Neutrophil (primary cell): Measurements from ENCODE around the gene SERPINB2.
A peak's percentile ranks its signal among the peaks of the same experiment; 100 is the strongest.

Experiments used
- H3K27ac ChIP-seq: fragments of 200-600 bp; sonication (generic); 2 replicates; pipeline ENCODE4 v1.5.1; 2016; ENCODE audit warnings: mild to moderate bottlenecking, moderate library complexity
- H3K27me3 ChIP-seq: fragments of 200-600 bp; sonication (generic); 2 replicates; pipeline ENCODE4 v1.6.0; 2016; ENCODE audit warnings: mild to moderate bottlenecking
- H3K36me3 ChIP-seq: fragments of 200-600 bp; sonication (generic); 2 replicates; pipeline ENCODE4 v1.5.1; 2017
- H3K4me1 ChIP-seq, 2 experiments: fragments of 200-600 bp in 1 of 2; sonication (generic) in 1 of 2; 1 replicate in 1 of 2; 2 replicates in 1 of 2; pipeline versions ENCODE4 v1.5.1 to v1.6.1; 2013 to 2016; ENCODE audit warnings: low read depth in 1 of 2, low read length in 1 of 2, mild to moderate bottlenecking in 1 of 2, moderate library complexity in 1 of 2; ENCODE audit not compliant: control insufficient read depth in 1 of 2, insufficient read depth in 1 of 2
- H3K4me3 ChIP-seq, 2 experiments: fragments of 200-600 bp in 1 of 2; sonication (generic) in 1 of 2; 1 replicate in 1 of 2; 2 replicates in 1 of 2; pipeline ENCODE4 v1.5.1; 2013 to 2016; ENCODE audit warnings: low read depth in 1 of 2, low read length in 1 of 2, mild to moderate bottlenecking in 1 of 2, moderate library complexity in 1 of 2
- H3K9me3 ChIP-seq: fragments of 200-600 bp; sonication (generic); 2 replicates; pipeline ENCODE4 v1.5.1; 2016
- CTCF ChIP-seq: fragments of 200-600 bp; sonication (generic); IDR thresholded peaks from 2 replicates; pipeline ENCODE4 v1.5.1; 2016; ENCODE audit warnings: antibody characterized with exemption

The SERPINB2 gene

DNA sequence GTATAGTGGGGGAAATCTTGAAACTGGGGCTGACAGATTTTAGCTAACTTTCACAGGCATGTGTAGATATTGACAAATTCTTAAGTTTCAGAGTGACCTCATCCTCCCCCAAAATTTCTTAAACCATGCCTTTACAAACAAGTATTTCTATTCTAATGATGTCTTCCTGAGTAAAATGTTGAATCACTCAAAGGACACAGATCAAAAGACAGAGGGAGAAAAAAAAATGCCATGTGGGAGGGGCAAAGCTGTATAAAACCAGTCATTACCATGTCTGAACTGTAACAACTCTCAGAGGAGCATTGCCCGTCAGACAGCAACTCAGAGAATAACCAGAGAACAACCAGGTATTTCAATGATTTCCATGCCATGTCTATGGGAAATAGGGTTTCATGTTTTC is at the start of gene SERPINB2:
Gene SERPINB2 (plus strand): TSS at position 282 of the 400 bp plus-strand sequence. CDS start 3,740 bp downstream, outside the sequence.
- H3K27me3 ChIP-seq, result no peaks in the 10 kb centered on the region
- no peak within 1 kb of the TSS for H3K4me3 ChIP-seq
- no peaks in the 10 kb centered on the region for H3K9me3 ChIP-seq
- H3K4me1 ChIP-seq, result peaks cover 49 to 53% of the 10 kb centered on the region in 2 experiments
- H3K36me3 ChIP-seq, result no peaks in the 10 kb centered on the region
- TF ChIP-seq CTCF, result no peak
- H3K27ac ChIP-seq, result peak within 1 kb of the TSS; percentile 79

DNA sequence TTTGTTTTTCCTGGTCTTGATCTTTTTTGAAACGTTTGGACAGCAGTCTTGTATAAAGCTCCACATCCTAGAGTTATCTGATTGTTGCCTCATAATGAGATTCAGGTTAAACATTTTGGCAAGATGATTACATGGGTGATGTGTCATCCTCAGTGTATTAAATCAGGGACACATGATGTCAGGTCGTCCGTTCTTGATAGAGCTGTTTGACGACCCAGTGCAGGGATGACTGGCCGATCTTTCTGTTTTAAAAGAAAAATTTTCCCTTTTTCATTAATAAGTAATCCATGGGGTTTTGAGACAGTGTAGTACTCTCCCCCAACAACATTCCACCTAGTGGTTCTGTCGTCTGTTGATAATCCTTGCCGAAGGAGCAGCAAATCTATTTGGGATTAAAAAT is 44.5 kb upstream of the SERPINB2 start:
- H3K4me3 ChIP-seq, result no peak overlapping the region
- no peak for TF ChIP-seq CTCF
- H3K27me3 ChIP-seq, result no peaks in the 10 kb centered on the region
- H3K4me1 ChIP-seq, result no peaks in the 10 kb centered on the region
- H3K9me3 ChIP-seq, result no peaks in the 10 kb centered on the region
- H3K36me3 ChIP-seq, result no peaks in the 10 kb centered on the region
- no peak overlapping the region for H3K27ac ChIP-seq

DNA sequence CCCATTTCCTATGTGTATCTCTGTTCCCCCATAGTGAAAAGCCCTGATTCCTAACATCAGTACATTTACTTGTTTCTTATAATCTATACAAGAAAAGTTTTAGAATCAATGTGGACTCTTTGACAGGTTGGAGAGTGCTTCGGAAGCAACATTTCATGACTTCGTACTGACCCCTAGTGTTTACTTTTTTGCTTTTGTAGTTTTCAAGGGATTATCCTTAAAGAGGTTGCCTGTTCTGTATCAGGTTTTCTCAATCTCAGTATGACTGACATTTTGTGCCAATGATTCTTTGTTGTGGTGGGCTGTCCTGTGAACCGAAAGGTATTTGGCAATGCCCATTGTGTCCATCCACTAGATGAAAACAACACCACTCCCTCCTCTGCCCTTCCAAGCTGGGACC is 43.3 kb upstream of the SERPINB2 start:
- Histone ChIP-seq H3K27me3 (no peaks in the 10 kb centered on the region), H3K36me3 (no peaks in the 10 kb centered on the region), H3K4me1 (no peaks in the 10 kb centered on the region), H3K4me3 (no peak overlapping the region), H3K9me3 (no peaks in the 10 kb centered on the region), H3K27ac (no peak overlapping the region)
- TF ChIP-seq CTCF, result peak; percentile 25

DNA sequence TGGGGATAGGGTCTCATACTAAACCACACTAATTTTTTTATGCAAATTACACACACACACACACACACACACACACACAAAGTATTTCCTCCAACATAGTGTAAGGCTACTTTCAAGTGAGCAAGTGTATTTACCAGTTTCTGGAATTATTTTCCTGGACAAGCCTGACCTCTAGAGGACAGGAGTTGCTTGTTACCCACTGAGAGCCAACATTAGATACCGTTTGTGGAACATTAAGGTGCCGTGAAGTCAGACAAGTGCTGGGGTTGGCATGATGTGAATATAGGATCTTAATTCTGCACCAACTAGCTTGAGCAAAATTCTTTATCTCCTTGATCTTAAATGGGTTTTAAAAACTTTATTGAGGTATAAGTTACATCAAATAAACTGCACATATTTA is 39.3 kb upstream of the SERPINB2 start:
- peaks cover 5 to 10% of the 10 kb centered on the region in 2 experiments for H3K4me1 ChIP-seq
- no peak overlapping the region for H3K4me3 ChIP-seq

GRCh38 chr18:63850020-63850419 is 37.5 kb upstream of the SERPINB2 start:
- no peak for TF ChIP-seq CTCF
- Histone ChIP-seq H3K4me1 (peaks cover 5 to 10% of the 10 kb centered on the region in 2 experiments), H3K27ac (no peak overlapping the region), H3K9me3 (no peaks in the 10 kb centered on the region), H3K36me3 (no peaks in the 10 kb centered on the region), H3K4me3 (no peak overlapping the region), H3K27me3 (no peaks in the 10 kb centered on the region)

More for the DNA sequence above, 39.3 kb upstream of the SERPINB2 start:
- no peaks in the 10 kb centered on the region for H3K36me3 ChIP-seq
- H3K27me3 ChIP-seq, result no peaks in the 10 kb centered on the region
- no peaks in the 10 kb centered on the region for H3K9me3 ChIP-seq
- H3K27ac ChIP-seq, result no peak overlapping the region
- peak; percentile 50 for TF ChIP-seq CTCF

DNA sequence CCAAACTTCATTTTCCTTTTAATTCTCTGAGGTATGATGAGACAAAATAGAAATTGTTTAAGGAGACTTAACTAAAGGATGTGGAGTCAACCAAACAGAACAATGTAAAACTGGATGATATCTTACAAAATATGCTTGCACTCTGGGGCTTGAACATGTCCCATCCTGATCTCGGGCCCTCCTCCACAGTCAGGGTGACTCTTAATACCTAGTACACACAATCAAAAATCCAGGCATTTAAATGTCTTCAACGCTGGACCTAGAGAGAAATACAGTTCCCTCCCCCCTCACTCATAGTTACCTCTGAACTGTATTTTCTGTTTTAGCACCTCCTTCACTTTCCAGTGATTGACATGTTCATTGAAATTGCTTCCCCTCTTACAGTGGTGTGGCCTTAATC is 36.9 kb upstream of the SERPINB2 start:
- Histone ChIP-seq H3K27ac (no peak overlapping the region), H3K36me3 (no peaks in the 10 kb centered on the region), H3K4me3 (no peak overlapping the region)

More for the DNA sequence above, 36.9 kb upstream of the SERPINB2 start:
- peaks cover 5 to 10% of the 10 kb centered on the region in 2 experiments for H3K4me1 ChIP-seq
- H3K27me3 ChIP-seq, result no peaks in the 10 kb centered on the region
- no peak for TF ChIP-seq CTCF
- H3K9me3 ChIP-seq, result no peaks in the 10 kb centered on the region
